Effector memory CD4-positive, alpha-beta T cell (primary cell): Measurements from ENCODE around the gene TCERG1L.

ENCODE experiments used
- DNase-seq, 3 donors: peaks; one replicate each; pipeline ENCODE4 v3.0.0-alpha.2; 2020
- H3K27ac ChIP-seq: 2 replicates; pipeline ENCODE4 v1.7.0; 2013; ENCODE audit warnings: mild to moderate bottlenecking, low read length, moderate library complexity; ENCODE audit not compliant: insufficient read depth, poor library complexity, severe bottlenecking
- H3K27me3 ChIP-seq: replicated peaks from 2 replicates; pipeline ENCODE4 v1.7.0; 2013; ENCODE audit warnings: mild to moderate bottlenecking, low read length; ENCODE audit not compliant: insufficient read depth, control insufficient read depth, poor library complexity, severe bottlenecking
- H3K36me3 ChIP-seq: 2 replicates; pipeline ENCODE4 v1.7.0; 2013; ENCODE audit warnings: mild to moderate bottlenecking, low read length, moderate library complexity; ENCODE audit not compliant: control insufficient read depth, insufficient read depth
- H3K4me1 ChIP-seq: 2 replicates; pipeline ENCODE4 v1.7.0; 2013; ENCODE audit warnings: low read length, mild to moderate bottlenecking; ENCODE audit not compliant: control insufficient read depth, insufficient read depth, poor library complexity, severe bottlenecking
- H3K4me3 ChIP-seq: 2 replicates; pipeline ENCODE4 v1.7.0; 2013; ENCODE audit warnings: low read length, low read depth, mild to moderate bottlenecking; ENCODE audit not compliant: insufficient read depth, poor library complexity, severe bottlenecking
- H3K9me3 ChIP-seq: 2 replicates; pipeline ENCODE4 v1.7.0; 2013; ENCODE audit warnings: mild to moderate bottlenecking, low read length, moderate library complexity; ENCODE audit not compliant: control insufficient read depth

The TCERG1L gene

DNA sequence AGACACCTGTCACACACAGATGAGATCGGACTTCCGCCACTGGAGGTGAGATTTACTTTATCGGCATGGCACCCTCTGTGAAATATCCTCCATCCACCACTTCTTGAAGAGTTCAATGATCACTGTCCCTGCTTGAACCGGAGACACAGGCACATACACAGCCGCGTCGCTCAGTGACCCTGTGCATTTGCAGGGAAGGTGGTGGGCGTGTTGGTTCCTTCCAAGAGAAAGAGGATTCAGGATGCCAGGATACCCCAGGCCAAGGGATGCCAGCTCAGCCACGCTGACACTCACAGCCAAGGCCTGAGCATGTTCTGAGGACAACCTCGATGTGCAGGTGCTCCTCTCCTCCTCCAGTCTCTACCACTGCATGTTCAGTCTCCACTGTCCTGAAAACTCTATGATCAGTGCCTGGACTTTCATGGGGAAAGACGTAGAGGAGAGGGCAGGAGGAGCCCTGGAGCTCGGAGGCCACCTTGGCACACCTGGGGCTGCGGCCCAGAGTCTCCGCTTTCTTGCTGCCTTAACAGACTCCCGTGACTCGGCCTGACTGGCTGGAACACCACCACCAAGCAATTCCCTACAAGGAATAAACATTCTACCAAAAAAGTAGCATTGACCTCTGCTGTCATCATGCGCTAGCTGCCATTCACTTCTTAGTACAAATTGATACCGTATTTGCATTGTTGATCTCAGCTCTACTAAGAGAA lies 115.2 kb downstream of the TCERG1L start:
- DNase-seq: no peak
- no peaks in the 10 kb centered on the region for H3K36me3 ChIP-seq
- H3K9me3 ChIP-seq: no peaks in the 10 kb centered on the region

DNA sequence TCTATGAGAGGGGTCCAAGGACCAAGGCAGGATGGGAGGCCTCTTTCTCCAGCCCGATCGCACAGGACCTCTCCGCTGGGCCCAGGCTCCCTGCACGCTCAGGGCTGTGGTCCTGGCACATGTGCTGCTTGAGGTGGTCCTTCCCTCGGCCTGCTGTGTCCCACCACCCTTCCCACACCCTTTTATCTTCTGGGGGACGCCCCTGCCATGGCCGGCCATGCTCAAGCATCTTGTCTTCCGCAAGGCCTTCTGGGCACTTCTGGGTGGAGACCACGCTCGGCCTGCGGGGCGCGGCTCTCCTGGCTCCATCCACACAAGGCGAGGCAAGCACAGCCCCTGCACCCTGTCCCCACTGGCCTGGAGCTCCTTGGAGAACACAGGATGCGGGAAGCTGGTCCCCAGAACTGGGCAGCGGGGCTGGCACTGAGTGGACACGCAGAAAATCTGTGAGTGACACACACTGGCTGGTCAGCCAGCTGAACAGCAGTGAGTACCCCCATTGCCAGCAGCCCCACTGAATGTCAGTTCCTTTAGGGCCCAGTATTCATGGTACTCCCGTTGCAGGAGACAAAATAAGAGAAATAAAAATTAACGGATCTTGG lies 115.9 kb downstream of the TCERG1L start:
- Histone ChIP-seq H3K27me3 (no peaks in the 10 kb centered on the region), H3K36me3 (no peaks in the 10 kb centered on the region), H3K4me3 (no peak overlapping the region), H3K9me3 (no peaks in the 10 kb centered on the region), H3K4me1 (no peaks in the 10 kb centered on the region), H3K27ac (no peak overlapping the region)
- DNase-seq: no peak

More for the DNA sequence above, 115.2 kb downstream of the TCERG1L start:
- H3K27ac ChIP-seq: no peak overlapping the region
- no peak overlapping the region for H3K4me3 ChIP-seq
- no peaks in the 10 kb centered on the region for H3K4me1 ChIP-seq
- no peaks in the 10 kb centered on the region for H3K27me3 ChIP-seq

GRCh38 chr10:131195116-131195515 lies 116.4 kb downstream of the TCERG1L start:
- H3K27ac ChIP-seq: no peak overlapping the region
- no peaks in the 10 kb centered on the region for H3K4me1 ChIP-seq
- no peak for DNase-seq
- H3K36me3 ChIP-seq: no peaks in the 10 kb centered on the region
- H3K4me3 ChIP-seq: no peak overlapping the region
- no peaks in the 10 kb centered on the region for H3K9me3 ChIP-seq
- H3K27me3 ChIP-seq: no peaks in the 10 kb centered on the region

DNA sequence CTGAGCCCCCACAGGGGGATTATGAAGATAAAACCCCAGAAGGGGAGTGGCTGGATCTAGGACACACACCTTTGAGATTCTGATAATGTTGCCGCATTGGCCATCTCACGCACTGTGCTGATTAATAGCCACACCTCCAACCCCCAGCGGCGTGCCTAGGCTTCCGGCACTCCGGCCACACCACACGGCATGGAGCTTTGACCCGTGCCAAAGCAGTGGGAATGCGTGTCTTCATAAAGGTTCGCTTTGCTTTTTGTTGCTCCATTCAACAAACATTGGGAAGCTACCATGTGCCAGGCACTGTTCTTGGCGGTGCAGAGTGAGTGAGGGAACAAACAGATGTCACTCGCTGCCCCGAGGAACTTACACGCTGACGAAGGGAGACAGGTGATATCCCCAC lies 117.6 kb downstream of the TCERG1L start:
- H3K4me3 ChIP-seq: no peak overlapping the region
- no peak for DNase-seq
- H3K9me3 ChIP-seq: no peaks in the 10 kb centered on the region
- H3K4me1 ChIP-seq: no peaks in the 10 kb centered on the region
- H3K27ac ChIP-seq: no peak overlapping the region
- no peaks in the 10 kb centered on the region for H3K36me3 ChIP-seq
- H3K27me3 ChIP-seq: no peaks in the 10 kb centered on the region

GRCh38 chr10:131188494-131188893 lies 123.0 kb downstream of the TCERG1L start:
- H3K9me3 ChIP-seq: no peaks in the 10 kb centered on the region
- H3K4me1 ChIP-seq: no peaks in the 10 kb centered on the region
- DNase-seq: no peak
- no peaks in the 10 kb centered on the region for H3K27me3 ChIP-seq
- no peak overlapping the region for H3K4me3 ChIP-seq
- H3K27ac ChIP-seq: no peak overlapping the region
- H3K36me3 ChIP-seq: no peaks in the 10 kb centered on the region

- H3K36me3 ChIP-seq: no peaks in the 10 kb centered on the region
- H3K4me3 ChIP-seq: no peak overlapping the region
- DNase-seq: no peak
- no peaks in the 10 kb centered on the region for H3K4me1 ChIP-seq
- no peaks in the 10 kb centered on the region for H3K27me3 ChIP-seq
- H3K27ac ChIP-seq: no peak overlapping the region
- H3K9me3 ChIP-seq: no peaks in the 10 kb centered on the region
These were observed 123.6 kb downstream of the TCERG1L start for GRCh38 chr10:131187926-131188325.

GRCh38 chr10:131187274-131187673 lies 124.2 kb downstream of the TCERG1L start:
- no peaks in the 10 kb centered on the region for H3K9me3 ChIP-seq
- no peaks in the 10 kb centered on the region for H3K27me3 ChIP-seq
- H3K4me1 ChIP-seq: no peaks in the 10 kb centered on the region
- H3K27ac ChIP-seq: no peak overlapping the region
- no peak for DNase-seq
- H3K4me3 ChIP-seq: no peak overlapping the region
- H3K36me3 ChIP-seq: no peaks in the 10 kb centered on the region

DNA sequence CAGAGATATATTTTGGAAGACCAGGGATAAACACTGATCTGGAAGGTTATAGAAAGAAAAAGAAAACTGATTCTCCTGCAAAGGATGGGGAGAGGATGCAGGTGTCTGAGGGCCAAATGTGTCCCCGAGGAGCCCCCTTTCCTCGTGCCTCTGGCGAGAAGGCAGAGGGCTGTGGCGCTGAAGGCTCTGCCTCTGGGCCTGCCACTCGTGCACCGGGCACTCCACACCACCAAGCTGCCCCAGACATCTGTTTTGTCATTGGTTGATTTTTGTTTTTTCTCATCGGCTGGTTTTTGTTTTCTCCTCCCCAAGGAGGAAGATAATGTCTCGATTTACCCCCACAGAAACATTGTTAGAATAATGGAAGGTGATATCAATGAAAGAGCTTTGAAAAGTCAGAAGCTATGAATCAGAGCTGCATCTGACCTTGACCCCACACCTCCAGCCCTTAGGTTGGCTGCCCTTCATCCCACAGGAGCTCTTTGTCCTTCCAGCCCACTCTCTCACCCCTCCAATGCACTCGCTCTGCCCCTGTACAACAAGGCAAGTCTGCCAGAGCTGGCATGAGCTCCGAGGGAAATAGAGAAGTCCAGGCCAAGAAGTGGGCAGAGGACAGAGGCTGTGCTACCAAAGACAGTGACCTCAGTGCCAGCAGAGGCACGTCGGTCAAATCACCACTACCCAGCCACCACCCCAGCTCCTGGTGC lies 124.8 kb downstream of the TCERG1L start:
- H3K9me3 ChIP-seq: no peaks in the 10 kb centered on the region
- no peak for DNase-seq
- no peaks in the 10 kb centered on the region for H3K27me3 ChIP-seq
- H3K4me3 ChIP-seq: no peak overlapping the region
- no peak overlapping the region for H3K27ac ChIP-seq
- no peaks in the 10 kb centered on the region for H3K36me3 ChIP-seq
- H3K4me1 ChIP-seq: no peaks in the 10 kb centered on the region

DNA sequence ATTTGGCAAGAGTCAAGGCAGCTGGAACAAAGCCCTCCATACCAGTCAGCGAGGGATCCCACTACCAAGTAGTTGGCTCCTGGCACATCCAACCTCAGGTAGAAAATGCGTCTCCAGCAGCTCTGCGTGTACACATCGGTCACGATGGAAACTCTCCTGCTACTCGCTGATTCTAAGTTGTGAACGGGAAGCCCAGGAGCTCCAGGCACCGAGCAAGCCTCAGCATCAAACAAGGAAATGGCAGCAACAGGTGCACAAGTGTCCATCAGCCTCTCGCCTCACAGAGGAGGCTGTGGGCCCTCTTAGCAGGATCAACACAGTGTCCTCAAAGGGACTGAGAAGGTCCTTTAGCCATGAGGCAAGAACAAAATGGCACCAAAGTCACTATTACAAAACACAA lies 127.0 kb downstream of the TCERG1L start:
- Histone ChIP-seq H3K27ac (no peak overlapping the region), H3K36me3 (no peaks in the 10 kb centered on the region)

DNA sequence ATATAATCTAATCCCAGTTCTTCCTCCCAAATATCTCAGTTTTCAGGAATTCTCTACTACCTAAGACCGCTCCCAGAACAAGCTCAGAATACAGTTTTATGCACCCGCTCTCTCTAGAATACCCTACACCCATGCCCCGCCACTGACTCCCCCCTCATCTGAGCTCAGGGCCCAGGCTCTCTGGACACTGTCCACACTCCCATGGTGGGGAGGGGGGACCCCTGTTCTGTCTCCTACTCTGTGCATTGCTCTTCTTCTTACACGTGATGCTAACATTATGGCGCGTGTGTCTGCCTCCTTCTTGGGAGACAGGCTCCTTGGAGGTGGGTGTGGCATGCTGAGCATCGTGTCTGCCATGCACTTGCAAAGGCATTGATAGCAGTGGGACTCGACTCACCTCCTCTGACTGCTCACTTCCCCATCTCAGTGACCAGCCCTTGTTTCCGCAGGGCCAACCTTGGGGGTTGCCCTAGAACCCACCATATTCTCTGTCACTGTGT lies 127.9 kb downstream of the TCERG1L start:
- H3K27ac ChIP-seq: no peak overlapping the region
- H3K4me3 ChIP-seq: no peak overlapping the region
- H3K9me3 ChIP-seq: no peaks in the 10 kb centered on the region
- H3K4me1 ChIP-seq: no peaks in the 10 kb centered on the region
- DNase-seq: no peak
- H3K36me3 ChIP-seq: no peaks in the 10 kb centered on the region
- no peaks in the 10 kb centered on the region for H3K27me3 ChIP-seq

More for the DNA sequence above, 127.0 kb downstream of the TCERG1L start:
- no peak for DNase-seq
- Histone ChIP-seq H3K4me3 (no peak overlapping the region), H3K4me1 (no peaks in the 10 kb centered on the region), H3K9me3 (no peaks in the 10 kb centered on the region), H3K27me3 (no peaks in the 10 kb centered on the region)
